ENCODE measurements around the gene OR1J1.

Gene OR1J1

GRCh38 chr9:122474561-122474960, 3.2 kb downstream of the OR1J1 start:
- in situ Hi-C loops (cut with HindIII; ENCODE audit: low sequenced_read_pairs): no loop called here
- TF ChIP-seq CTCF (IDR thresholded peaks at IDR 0.05; ENCODE audit: low read depth, low read length, missing control alignments): no peak
- DNase-seq (ENCODE audit: low read depth): no peak
- H3K4me3 ChIP-seq (ENCODE audit: low read depth, low read length): no peak overlapping the region

- in situ Hi-C loops (cut with HindIII; ENCODE audit: low sequenced_read_pairs): no loop called here
- no peak for DNase-seq (ENCODE audit: low read depth)
- H3K4me3 ChIP-seq (ENCODE audit: low read depth, low read length): no peak overlapping the region
- TF ChIP-seq CTCF (IDR thresholded peaks at IDR 0.05; ENCODE audit: low read depth, low read length, missing control alignments): no peak
Measured at GRCh38 chr9:122468735-122469134, 9.0 kb downstream of the OR1J1 start.

DNA sequence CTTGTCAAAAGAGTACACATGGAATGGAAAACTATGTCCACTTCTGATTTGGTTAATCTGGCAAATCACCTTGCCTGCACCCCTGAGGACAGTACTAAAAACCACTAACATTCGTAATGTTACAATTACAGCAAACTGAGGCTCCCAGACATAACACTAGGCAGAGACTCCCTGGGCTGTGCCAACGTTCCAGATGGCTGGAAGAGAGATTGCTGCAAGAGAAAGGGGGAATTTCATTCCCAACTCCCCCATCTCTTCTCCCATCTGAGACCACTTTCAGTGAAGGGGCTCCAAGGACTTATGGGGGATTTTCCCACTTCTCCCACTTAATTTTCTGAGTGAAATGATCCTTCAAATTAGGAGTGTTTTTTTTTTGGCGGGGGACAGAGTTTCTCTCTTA, 11.3 kb downstream of the OR1J1 start:
- in situ Hi-C loops (cut with HindIII; ENCODE audit: low sequenced_read_pairs): no loop called here
- no peak overlapping the region for H3K4me3 ChIP-seq (ENCODE audit: low read depth, low read length)
- no peak for DNase-seq (ENCODE audit: low read depth)
- TF ChIP-seq CTCF (IDR thresholded peaks at IDR 0.05; ENCODE audit: low read depth, low read length, missing control alignments): no peak

GRCh38 chr9:122464633-122465567, 12.8 kb downstream of the OR1J1 start:
- in situ Hi-C loops (cut with HindIII; ENCODE audit: low sequenced_read_pairs): no loop called here
- DNase-seq (ENCODE audit: low read depth): peak; percentile 70
- peak; percentile 83 for TF ChIP-seq CTCF (IDR thresholded peaks at IDR 0.05; ENCODE audit: low read depth, low read length, missing control alignments)
- peak overlapping the region; percentile 26 for H3K4me3 ChIP-seq (ENCODE audit: low read depth, low read length)

DNA sequence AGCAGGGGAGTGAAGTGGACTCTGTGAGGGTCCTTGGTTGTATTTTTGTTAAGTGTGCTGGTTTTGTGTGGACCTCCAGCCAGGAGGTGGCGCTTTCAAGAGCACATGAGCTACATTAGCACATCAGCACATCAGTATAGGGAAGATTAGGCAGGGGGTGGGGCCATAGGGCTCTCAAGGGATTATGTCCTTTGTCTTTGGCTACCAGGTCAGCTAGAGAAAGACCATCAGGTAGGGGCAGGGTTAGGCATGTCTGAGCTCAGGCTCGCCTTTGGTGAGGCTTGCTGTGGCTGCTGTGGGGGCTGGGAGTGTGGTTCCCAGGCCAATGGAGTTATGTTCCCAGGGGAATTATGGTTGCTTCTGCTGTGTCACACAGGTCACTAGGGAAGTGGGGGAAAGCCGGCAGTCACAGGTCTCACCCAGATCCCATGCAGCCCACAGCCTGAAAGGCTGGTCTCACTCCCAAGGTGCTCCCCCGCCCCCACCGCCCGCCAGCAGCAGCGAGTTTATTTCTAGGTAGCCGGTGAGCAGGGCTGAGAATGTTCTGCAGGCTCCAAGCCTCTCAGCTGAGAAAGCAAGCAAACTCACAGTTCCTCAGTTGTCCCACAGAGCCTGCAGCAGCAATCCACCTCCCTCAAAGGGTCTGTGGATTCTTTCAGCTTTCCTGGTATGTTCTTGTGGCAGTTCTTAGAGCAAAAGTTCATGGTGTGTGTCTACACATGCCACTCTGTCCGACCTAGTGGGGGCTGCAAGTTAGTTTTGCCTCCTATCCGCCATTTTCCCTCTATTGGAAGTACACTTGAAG, 13.7 kb downstream of the OR1J1 start:
- TF ChIP-seq CTCF (IDR thresholded peaks at IDR 0.05; ENCODE audit: low read depth, low read length, missing control alignments): peak; percentile 15
- DNase-seq (ENCODE audit: low read depth): no peak
- in situ Hi-C loops (cut with HindIII; ENCODE audit: low sequenced_read_pairs): no loop called here
- H3K4me3 ChIP-seq (ENCODE audit: low read depth, low read length): peak overlapping the region; percentile 26

- DNase-seq (ENCODE audit: low read depth): no peak
- H3K4me3 ChIP-seq (ENCODE audit: low read depth, low read length): no peak overlapping the region
- in situ Hi-C loops (cut with HindIII; ENCODE audit: low sequenced_read_pairs): no loop called here
- no peak for TF ChIP-seq CTCF (IDR thresholded peaks at IDR 0.05; ENCODE audit: low read depth, low read length, missing control alignments)
Measured at GRCh38 chr9:122457787-122458186, 19.9 kb downstream of the OR1J1 start.

Data from astrocyte of the cerebellum (primary cell).